Common myeloid progenitor, CD34-positive (primary cell): ENCODE results near the gene TMEM181.
"Not testable (repeated sequence)": the region's sequence is repeated elsewhere in the genome, so short reads cannot be mapped to it uniquely, and the experiment has no call there.

Experiments used
- CTCF ChIA-PET: fragments of 350-600 bp; sonication (Branson Sonifier 250); formaldehyde crosslinking; loops from one replicate; lab custom pipeline; 2021; ENCODE audit warnings: antibody characterized with exemption; lab: Charles Lee
- POLR2A ChIA-PET: fragments of 350-600 bp; sonication (Branson Sonifier 250); formaldehyde crosslinking; loops from one replicate; lab custom pipeline; 2021; ENCODE audit warnings: antibody characterized with exemption; lab: Charles Lee
- DNase-seq, 3 donors: peaks; one replicate each; pipeline versions ENCODE4 v3.0.0 to v3.0.0-alpha.2; 2013
- H3K27ac ChIP-seq, 2 experiments: 1 replicate in 1 of 2; 2 replicates in 1 of 2; pipeline ENCODE4 v1.7.0; 2013; ENCODE audit warnings: inconsistent platforms in 2 of 2, low read length in 2 of 2, mild to moderate bottlenecking in 2 of 2, low read depth in 1 of 2, moderate library complexity in 1 of 2; ENCODE audit not compliant: severe bottlenecking in 2 of 2, insufficient read depth in 1 of 2, poor library complexity in 1 of 2
- H3K27me3 ChIP-seq, 5 experiments: replicated peaks in 2 of 5; 1 replicate in 3 of 5; 2 replicates in 2 of 5; pipeline versions ENCODE4 v1.6.1 to v1.7.0; 2013; ENCODE audit warnings: low read length in 4 of 5, mild to moderate bottlenecking in 2 of 5, moderate library complexity in 2 of 5, inconsistent platforms in 1 of 5; ENCODE audit not compliant: insufficient read depth in 5 of 5, control insufficient read depth in 4 of 5
- H3K36me3 ChIP-seq, 4 experiments: 1 replicate in 2 of 4; 2 replicates in 2 of 4; pipeline versions ENCODE4 v1.6.1 to v1.7.0; 2013; ENCODE audit warnings: low read length in 3 of 4, control low read depth in 1 of 4, mild to moderate bottlenecking in 1 of 4; ENCODE audit not compliant: control insufficient read depth in 4 of 4, insufficient read depth in 4 of 4
- H3K4me1 ChIP-seq, 4 experiments: 1 replicate in 3 of 4; 2 replicates in 1 of 4; pipeline versions ENCODE4 v1.6.1 to v1.7.1; 2013; ENCODE audit warnings: low read length in 3 of 4, mild to moderate bottlenecking in 3 of 4, control low read depth in 1 of 4, inconsistent platforms in 1 of 4, moderate library complexity in 1 of 4; ENCODE audit not compliant: control insufficient read depth in 4 of 4, insufficient read depth in 4 of 4; ENCODE audit errors: control extremely low read depth in 1 of 4
- H3K4me3 ChIP-seq, 7 experiments: 1 replicate in 4 of 7; 2 replicates in 3 of 7; pipeline versions ENCODE4 v1.5.1 to v1.7.0; 2013; ENCODE audit warnings: mild to moderate bottlenecking in 7 of 7, low read length in 6 of 7, moderate library complexity in 6 of 7, inconsistent platforms in 2 of 7, low read depth in 2 of 7, control low read depth in 1 of 7; ENCODE audit not compliant: insufficient read depth in 4 of 7, control insufficient read depth in 1 of 7; ENCODE audit errors: extremely low read depth in 1 of 7
- H3K9me3 ChIP-seq, 5 experiments: 1 replicate in 4 of 5; 2 replicates in 1 of 5; pipeline versions ENCODE4 v1.6.1 to v1.7.1; 2013; ENCODE audit warnings: low read length in 4 of 5, mild to moderate bottlenecking in 2 of 5, inconsistent platforms in 1 of 5, low read depth in 1 of 5, moderate library complexity in 1 of 5; ENCODE audit not compliant: control insufficient read depth in 4 of 5, insufficient read depth in 2 of 5; ENCODE audit errors: control extremely low read depth in 1 of 5
- WGBS: methylation state at CpG from one replicate; pipeline ENCODE4 v1.1.5; 2013; ENCODE audit not compliant: insufficient coverage; 5-methylcytosine and 5-hydroxymethylcytosine counted together

TMEM181 gene

GRCh38 chr6:158647501-158647900 is 87.6 kb downstream of the TMEM181 start:
- DNase-seq = no peak
- H3K4me3 ChIP-seq = no peak overlapping the region
- H3K27me3 ChIP-seq = no peaks in the 10 kb centered on the region
- H3K9me3 ChIP-seq = no peaks in the 10 kb centered on the region
- CTCF ChIA-PET = interaction anchor here (1.4 to 4.7 kb wide), 2 partner anchors 10 to 13 kb away, joined by 3 to 50 read pairs; no protein-coding TSS in a partner anchor
- peaks cover 6 to 39% (median 32%) of the 10 kb centered on the region in 4 experiments for H3K4me1 ChIP-seq
- WGBS = 78% methylated on average over 3 of the region's 4 CpGs
- peaks cover 0 to under 1% (median 0%) of the 10 kb centered on the region in 4 experiments for H3K36me3 ChIP-seq
- POLR2A ChIA-PET = no interaction called here
- H3K27ac ChIP-seq = no peak overlapping the region

DNA sequence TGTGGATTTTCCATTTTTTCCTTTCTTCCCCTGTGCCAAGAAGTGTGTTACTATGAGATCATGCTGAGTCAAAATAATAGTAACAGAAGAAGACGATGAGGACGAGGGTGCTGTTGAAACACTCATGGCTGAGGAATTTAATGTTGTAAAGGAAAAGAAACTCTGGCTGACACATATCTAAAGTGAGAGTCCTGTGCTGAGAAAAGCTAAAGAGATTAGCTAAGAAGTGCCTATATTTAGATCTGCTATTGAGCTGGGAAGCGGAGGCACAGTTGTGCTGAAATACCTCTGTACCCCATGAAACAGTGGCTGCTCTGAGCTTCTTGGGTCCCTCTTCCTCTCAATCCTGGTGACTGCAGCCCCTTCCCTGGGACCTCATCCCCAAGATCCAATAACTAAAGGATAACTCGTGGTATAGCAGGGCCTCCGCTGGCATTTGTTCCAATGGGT is 88.8 kb downstream of the TMEM181 start:
- H3K4me1 ChIP-seq = peaks cover 7 to 40% (median 28%) of the 10 kb centered on the region in 4 experiments
- H3K4me3 ChIP-seq = no peak overlapping the region
- DNase-seq = no peak

DNA sequence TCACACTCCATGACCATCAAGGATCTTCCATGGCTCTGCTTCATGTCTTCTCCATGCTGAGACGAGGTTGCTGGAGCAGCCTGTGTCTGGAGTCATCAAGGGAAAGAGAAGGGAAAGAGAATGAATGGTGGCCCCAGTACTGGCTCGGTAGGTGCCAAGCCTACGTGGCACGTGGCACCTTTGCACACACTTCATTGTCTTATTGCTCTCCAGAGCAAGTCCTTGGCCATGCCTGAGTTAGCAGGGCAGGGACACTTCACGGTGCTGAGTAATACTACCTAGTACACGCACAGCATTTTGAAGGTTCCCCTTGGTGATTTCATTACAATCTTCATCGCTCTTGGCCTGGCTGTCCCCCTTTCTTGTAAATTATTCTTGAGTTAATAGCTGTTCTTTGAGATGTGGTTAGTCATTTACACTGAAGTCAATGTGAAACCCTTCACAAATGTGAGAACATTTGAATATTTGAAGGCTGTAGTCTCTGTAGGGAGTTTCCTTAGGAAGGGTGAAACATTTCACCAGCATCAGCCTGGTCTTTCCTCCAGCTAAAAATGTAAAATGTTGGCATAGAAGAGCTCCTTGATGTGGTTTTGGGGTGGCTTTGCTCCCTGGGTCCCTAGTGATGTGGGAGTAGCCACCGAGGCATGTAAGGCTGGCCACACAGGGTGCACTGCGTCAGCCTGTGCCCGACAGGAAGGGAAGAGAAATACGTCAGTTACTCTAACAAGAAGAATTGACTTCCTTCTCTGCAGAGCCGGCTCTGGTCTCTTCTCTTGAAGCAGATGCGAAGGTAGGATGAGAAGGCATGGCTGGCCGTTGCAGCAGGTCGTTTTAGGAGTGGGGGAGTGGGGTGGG is 89.6 kb downstream of the TMEM181 start, which contains the start of gene SYTL3:
TSS of gene SYTL3 (plus strand) at position 766 of the 855 bp plus-strand sequence. CDS start 13,215 bp downstream, outside the sequence.
- peaks cover 10 to 46% (median 32%) of the 10 kb centered on the region in 4 experiments for H3K4me1 ChIP-seq
- WGBS = 45% methylated on average over 11 of the region's 15 CpGs
- peak; percentile 75 to 81 (median 75) for DNase-seq
- no peaks in the 10 kb centered on the region for H3K36me3 ChIP-seq
- peak within 1 kb of the TSS in 3 of 7 experiments; percentile 22 to 42 (median 35) for H3K4me3 ChIP-seq
- H3K9me3 ChIP-seq = no peaks in the 10 kb centered on the region
- ChIA-PET CTCF (interaction anchor here (0.7 to 3.4 kb wide), 6 partner anchors 9 to 44 kb away, joined by 3 to 16 read pairs (median 4); no protein-coding TSS in a partner anchor), POLR2A (interaction anchor here (1.1 kb wide), 1 partner anchor 39 kb away, joined by 4 read pairs; no protein-coding TSS in a partner anchor)
- H3K27ac ChIP-seq = no peak within 1 kb of the TSS
- H3K27me3 ChIP-seq = no peaks in the 10 kb centered on the region

More for the DNA sequence above, 88.8 kb downstream of the TMEM181 start:
- H3K36me3 ChIP-seq = no peaks in the 10 kb centered on the region
- no peaks in the 10 kb centered on the region for H3K9me3 ChIP-seq
- H3K27me3 ChIP-seq = no peaks in the 10 kb centered on the region
- 95% methylated on average over 3 of the region's 5 CpGs for WGBS
- H3K27ac ChIP-seq = no peak overlapping the region
- POLR2A ChIA-PET = interaction anchor here (1.1 kb wide), 1 partner anchor 40 kb away, joined by 4 read pairs; no protein-coding TSS in a partner anchor
- CTCF ChIA-PET = interaction anchor here (0.9 to 3.4 kb wide), 4 partner anchors 10 to 36 kb away, joined by 3 to 16 read pairs (median 6); no protein-coding TSS in a partner anchor

DNA sequence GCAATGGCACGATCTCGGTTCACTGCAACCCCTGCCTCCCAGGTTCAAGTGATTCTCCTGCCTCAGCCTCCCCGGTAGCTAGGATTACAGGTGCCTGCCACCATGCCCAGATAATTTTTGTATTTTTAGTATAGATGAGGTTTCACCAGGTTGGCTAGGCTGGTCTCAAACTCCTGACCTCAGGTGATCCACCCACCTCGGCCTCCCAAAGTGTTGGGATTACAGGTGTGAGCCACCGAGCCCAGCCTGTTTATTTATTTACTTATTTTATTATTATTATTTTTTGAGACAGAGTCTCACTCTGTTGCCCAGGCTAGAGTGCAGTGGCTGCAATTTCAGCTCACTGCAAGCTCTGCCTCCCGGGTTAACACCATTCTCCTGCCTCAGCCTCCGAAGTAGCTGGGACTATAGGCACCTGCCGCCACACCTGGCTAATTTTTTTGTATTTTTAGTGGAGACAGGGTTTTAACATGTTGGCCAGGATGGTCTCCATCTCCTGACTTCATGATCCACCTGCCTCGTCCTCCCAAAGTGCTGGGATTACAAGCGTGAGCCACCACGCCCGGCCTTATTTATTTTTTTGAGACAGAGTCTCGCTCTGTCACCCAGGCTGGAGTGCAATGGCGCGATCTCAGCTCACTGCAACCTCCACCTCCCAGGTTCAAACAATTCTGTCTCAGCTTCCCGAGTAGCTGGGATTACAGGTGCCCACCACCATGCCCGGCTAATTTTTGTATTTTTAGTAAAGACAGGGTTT is 92.3 kb downstream of the TMEM181 start:
- CTCF ChIA-PET = interaction anchor here (2.8 to 3.4 kb wide), 2 partner anchors 8 kb away, joined by 14 to 16 read pairs; partner anchors contain the start of gene DYNLT1
- peaks cover 8 to 52% (median 35%) of the 10 kb centered on the region in 4 experiments for H3K4me1 ChIP-seq
- 94% methylated on average over 12 of the region's 17 CpGs for WGBS

GRCh38 chr6:158653577-158654354 is 93.9 kb downstream of the TMEM181 start:
- Histone ChIP-seq H3K27ac (peak overlapping the region in 1 of 2 experiments; percentile 64), H3K36me3 (no peaks in the 10 kb centered on the region), H3K9me3 (no peaks in the 10 kb centered on the region), H3K4me1 (peaks cover 8 to 48% (median 35%) of the 10 kb centered on the region in 4 experiments), H3K27me3 (peaks cover 0 to 8% (median 5%) of the 10 kb centered on the region in 5 experiments), H3K4me3 (peak overlapping the region in 1 of 7 experiments; percentile 4)
- ChIA-PET CTCF (interaction anchor here (0.6 to 2.8 kb wide), 5 partner anchors 8 to 332 kb away, joined by 3 to 14 read pairs (median 5); partner anchors contain the start of gene DYNLT1), POLR2A (no interaction called here)
- 38% methylated on average over 11 of the region's 15 CpGs for WGBS
- peak; percentile 95 to 98 (median 98) for DNase-seq

More for the DNA sequence above, 92.3 kb downstream of the TMEM181 start:
- POLR2A ChIA-PET, H3K4me3 ChIP-seq, DNase-seq, H3K9me3 ChIP-seq, H3K36me3 ChIP-seq, H3K27ac ChIP-seq, H3K27me3 ChIP-seq: not testable (repeated sequence)

DNA sequence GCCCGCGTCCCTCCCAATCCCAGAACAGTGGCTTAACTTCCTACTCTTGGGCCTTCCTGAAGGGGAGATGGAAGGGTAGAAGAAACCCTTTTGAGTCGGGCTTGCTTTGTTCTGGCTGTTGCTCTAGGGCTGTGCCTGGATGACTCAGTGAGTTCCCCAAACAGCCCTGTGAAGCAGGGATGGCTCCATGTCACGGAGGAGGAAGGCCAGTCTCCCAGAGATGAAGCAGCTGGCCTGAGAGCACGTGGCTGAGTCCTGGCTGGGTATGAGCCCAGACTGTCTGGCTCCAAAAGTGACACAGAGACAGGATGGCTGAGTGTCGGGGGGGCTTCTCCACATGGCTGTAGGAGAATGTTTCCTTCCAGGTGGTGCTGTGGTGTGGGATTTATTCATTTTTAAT is 94.6 kb downstream of the TMEM181 start:
- CTCF ChIA-PET = interaction anchor here (2.8 kb wide), 1 partner anchor 11 kb away, joined by 14 read pairs; the partner anchor contains the start of gene DYNLT1
- DNase-seq = peak in 2 of 3 donors; percentile 29 to 45

More for the DNA sequence above, 94.6 kb downstream of the TMEM181 start:
- H3K27me3 ChIP-seq = peaks cover 0 to 8% (median 5%) of the 10 kb centered on the region in 5 experiments
- no peak overlapping the region for H3K27ac ChIP-seq
- H3K9me3 ChIP-seq = no peaks in the 10 kb centered on the region
- H3K36me3 ChIP-seq = no peaks in the 10 kb centered on the region
- 93% methylated on average over 6 of the region's 6 CpGs for WGBS
- POLR2A ChIA-PET = interaction anchor here (0.7 to 0.8 kb wide), 2 partner anchors 10 to 153 kb away, joined by 3 read pairs; partner anchors contain the start of gene DYNLT1
- H3K4me3 ChIP-seq = no peak overlapping the region
- peaks cover 8 to 41% (median 31%) of the 10 kb centered on the region in 4 experiments for H3K4me1 ChIP-seq
